Fibroblast of skin of left quadriceps (primary cell): Measurements from ENCODE around the gene OR5B3.
A peak's percentile ranks its signal among the peaks of the same experiment; 100 is the strongest.
"Not testable (repeated sequence)": the region's sequence is repeated elsewhere in the genome, so short reads cannot be mapped to it uniquely, and the experiment has no call there.

Source experiments
- DNase-seq, 2 experiments: peaks; one replicate each; pipeline ENCODE4 v3.0.0-alpha.2; 2013; ENCODE audit warnings: low read depth in 2 of 2

The OR5B3 gene

DNA sequence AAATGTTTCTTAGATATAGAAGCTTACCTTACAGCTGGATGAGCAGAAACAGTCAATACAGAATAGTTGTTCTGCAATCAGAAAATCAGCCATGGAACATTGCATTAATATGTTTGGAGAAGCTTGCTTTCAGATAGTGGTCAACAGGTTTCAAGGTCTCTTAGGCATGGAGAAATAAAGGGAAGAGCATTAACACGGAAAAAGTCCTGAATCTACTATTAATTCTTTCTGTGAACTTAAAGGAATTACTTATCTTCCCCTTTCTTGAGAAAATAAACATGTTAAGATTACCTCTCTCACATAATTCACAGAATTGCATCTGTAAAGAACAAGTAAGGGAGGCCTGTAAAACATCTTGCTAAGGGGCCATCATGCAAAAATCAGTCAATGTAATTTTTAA lies at the start of gene OR5B3:
Gene OR5B3 (minus strand): TSS at position 101 of the 400 bp plus-strand sequence. CDS start 3,465 bp downstream, outside the sequence.
- DNase-seq, result no peak

DNA sequence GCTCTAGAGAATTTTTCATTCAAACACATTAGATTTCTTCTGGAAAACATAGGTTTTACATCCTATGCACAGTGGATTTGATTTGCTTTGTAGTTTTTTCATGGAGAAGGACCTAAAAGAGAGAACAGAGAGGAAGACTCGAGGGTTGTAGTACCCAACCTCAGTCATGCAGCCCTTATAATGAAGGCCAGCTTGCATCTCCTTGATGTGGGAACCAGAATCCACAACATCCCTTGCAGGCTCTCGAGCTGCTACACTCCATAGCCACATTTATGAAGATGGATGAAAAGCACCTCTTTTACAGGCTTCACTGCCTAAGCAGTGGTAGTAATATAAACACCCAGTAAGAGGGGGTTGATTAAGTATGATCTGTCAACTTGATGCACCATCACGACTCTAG lies 44.9 kb upstream of the OR5B3 start:
- no peak for DNase-seq

DNA sequence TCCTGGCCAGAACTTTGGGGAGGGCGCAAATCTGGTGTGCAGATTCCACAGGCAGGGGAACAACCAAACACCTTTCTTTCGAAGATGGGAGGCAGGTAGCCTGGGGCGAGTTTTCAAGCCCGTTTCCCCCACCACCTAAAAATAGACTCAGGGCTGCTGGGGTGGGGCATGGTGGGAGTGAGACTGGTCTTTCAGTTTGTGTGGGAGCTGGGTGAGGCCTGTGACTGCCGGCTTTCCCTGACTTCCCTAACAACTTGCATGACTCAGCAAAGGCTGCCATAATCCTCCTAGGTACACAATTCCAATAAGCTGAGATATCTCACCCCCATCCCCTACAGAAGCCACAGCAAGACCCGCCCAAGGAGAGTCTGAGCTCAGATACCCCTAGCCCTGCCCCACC lies 39.6 kb upstream of the OR5B3 start:
- no peak for DNase-seq

GRCh38 chr11:58444300-58444699 lies 37.6 kb upstream of the OR5B3 start:
- no peak for DNase-seq

DNA sequence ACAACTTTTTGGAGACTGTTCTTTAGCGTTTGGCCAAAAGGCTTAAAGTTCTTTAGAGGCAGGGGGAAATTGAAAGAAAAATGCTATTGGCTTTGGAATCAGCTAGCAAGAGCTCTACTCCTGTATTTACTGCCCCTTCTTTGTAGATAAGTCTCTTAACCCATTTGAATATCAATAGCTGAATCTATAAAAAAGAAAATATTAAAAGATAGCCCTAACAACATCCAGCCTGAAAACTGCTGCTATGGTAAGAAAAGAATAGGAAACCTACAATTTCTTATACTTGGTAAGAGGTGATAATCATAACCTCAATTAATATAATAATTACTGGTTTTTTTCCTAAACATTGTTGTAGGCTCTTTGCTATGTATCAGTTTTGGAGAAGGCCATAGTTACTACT lies 35.5 kb upstream of the OR5B3 start, which contains the start of gene OR5B12:
Gene OR5B12 (minus strand): TSS at position 101 of the 400 bp plus-strand sequence. CDS start 2,085 bp downstream, outside the sequence.
- no peak for DNase-seq

DNA sequence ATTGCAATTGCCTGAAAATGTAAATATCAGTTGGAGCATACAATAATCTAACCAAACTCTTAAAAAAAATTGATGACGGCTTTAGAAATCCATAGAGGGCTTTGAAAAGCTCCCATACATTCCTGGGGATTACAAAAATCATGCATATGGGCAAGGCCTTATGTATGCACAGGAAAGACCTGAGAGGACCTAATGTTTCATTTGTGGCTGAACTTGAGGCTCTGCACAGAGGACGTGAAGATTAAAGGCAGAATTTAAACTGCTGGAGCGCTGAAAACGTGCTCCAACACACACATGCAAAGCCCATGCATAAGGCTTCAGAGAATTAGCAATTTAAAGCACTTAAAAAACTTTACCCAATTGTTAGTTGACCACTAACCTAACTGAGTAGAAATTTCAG lies 31.8 kb upstream of the OR5B3 start:
- DNase-seq, result no peak

GRCh38 chr11:58434217-58434616 lies 27.5 kb upstream of the OR5B3 start:
- DNase-seq, result no peak

DNA sequence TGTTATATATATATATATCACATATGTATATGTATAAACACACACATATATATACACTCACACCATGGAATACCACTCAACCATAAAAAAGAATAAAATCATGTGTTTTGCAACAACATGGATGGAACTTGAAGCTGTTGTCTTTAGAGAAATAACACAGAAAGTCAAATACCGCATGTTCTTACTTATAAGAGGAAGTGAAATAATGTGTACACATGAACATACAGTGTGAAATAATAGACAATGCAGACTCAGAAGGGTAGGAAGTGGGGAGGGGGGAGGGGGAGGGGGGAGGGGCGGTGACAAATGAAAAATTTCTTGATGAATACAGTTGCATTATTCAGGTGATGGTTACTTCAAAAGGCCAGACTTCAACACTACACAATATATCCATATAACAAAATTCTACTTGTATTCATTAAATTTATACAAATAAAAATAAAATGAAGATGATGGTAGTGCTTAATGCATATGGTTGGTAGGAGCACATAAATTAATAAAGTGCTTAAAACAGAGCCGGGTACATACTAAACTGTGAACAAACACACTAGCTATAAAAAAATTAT lies 27.0 kb upstream of the OR5B3 start:
- no peak for DNase-seq

GRCh38 chr11:58429273-58429672 lies 22.6 kb upstream of the OR5B3 start:
- no peak for DNase-seq

DNA sequence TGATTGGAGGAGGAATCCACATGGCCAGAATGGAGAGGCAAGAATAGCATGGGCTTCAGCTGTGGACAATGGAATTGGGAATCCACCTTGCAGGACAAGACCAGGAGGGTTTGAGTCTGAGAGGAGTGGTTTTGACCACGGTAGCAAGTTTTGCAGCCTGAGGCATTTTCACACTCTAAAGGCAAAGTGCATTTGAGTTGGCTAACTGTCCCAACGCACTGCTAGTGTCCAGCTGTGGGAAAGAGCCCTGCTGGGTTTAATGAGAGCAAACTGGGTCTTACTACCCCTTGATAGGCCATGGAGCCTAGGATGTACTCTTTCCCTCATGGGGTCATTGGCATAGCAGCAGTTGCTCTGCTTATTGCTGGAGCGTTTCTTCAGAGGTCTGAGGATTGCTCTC lies 21.3 kb upstream of the OR5B3 start, which contains the start of gene OR5B2:
Gene OR5B2 (minus strand): TSS at position 101 of the 400 bp plus-strand sequence. CDS start 4,860 bp downstream, outside the sequence.
- no peak for DNase-seq

GRCh38 chr11:58399622-58400021 lies 7.1 kb downstream of the OR5B3 start:
- DNase-seq, result not testable (repeated sequence)

- DNase-seq, result no peak
These were observed 11.1 kb downstream of the OR5B3 start for GRCh38 chr11:58395581-58395980.

DNA sequence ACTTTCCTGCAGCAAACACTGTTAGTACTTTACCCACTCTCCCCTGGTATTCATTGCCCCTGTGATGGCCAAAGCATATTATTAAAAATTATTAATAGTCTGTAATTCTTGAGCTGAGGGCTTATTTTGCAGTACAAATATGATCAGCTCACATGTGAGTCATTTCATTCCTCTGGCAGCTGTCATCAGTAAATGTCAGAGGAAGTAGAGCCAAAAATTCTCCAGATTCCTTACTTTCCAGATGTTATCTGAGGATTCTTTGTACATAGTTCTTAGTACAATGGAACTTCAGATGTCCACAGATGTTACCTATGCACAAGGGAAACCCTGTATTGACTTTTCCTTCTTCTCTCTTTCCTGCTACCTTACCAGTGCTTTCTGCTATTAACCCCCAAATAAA lies 12.5 kb downstream of the OR5B3 start:
- peak; percentile 20 to 25 for DNase-seq

- DNase-seq, result no peak
These were observed 13.9 kb downstream of the OR5B3 start for GRCh38 chr11:58392746-58393145.

DNA sequence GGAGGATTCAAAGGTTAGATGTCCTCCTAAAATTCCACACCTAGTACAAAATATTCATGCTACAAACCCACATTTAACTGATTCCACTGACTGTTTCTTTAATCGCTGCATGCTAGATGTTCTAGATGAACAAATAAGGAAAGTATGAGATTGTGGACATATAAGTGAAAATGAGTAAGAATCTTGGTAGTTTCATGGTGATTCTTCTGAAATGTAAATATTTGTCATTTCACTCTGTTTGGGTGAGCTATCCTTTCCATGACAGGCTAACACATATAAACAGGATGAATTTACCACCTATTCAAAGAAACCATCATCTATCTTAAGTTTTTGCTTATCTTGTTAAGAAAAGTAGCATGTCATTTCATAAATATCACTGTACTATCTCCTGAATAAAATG lies 14.8 kb downstream of the OR5B3 start:
- DNase-seq, result no peak

DNA sequence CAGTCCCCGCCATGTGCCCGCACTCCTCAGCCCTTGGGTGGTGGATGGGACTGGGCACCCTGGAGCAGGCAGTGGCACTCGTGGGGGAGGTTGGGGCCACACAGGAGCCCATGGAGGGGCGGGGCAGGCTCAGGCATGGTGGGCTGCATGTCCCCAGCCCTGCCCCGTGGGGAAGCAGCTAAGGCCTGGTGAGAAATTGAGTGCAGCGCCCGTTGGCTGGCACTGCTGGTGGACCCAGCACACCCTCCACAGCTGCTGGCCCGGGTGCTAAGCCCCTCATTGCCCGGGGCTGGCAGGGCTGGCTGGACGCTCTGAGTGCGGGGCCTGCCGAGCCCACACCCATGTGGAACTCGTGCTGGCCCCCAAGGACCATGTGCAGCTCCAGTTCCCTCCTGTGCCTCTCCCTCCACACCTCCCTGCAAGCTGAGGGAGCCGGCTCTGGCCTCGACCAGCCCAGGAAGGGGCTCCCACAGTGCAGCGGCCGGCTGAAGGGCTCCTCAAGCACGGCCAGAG lies 16.1 kb downstream of the OR5B3 start:
- no peak for DNase-seq

DNA sequence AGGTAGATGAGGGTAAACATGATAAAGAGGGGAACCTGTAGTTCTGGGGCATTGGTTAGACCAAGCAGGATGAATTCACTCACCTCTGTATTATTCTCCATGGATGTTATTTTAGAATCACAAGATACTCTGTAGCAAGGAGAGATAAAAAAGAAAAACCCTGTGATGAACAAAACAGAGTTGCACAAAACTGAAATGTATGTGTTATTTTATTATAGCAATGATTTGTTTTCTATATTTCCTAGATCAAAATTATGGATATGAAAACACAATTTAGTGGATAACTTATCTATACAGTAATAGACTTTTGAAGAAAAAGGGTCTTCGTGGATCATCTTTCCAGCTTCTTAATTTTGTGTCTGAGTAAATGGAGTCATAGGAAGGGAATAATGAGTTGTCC lies 47.7 kb downstream of the OR5B3 start, which contains the start of gene OR5B17:
Gene OR5B17 (minus strand): TSS at position 101 of the 400 bp plus-strand sequence. CDS start 0 bp downstream, at position 101.
- no peak for DNase-seq

- no peak for DNase-seq
These were observed 51.9 kb downstream of the OR5B3 start for GRCh38 chr11:58354727-58355126.
